Cardiac muscle cell (in vitro differentiated cells and primary cell): Measurements from ENCODE around the gene AP4E1. TPM values are rescaled to one million over a fixed set of nuclear protein-coding genes. Genes with fewer than 3 reads are reported as not detected.

ENCODE experiments used
- DNase-seq, 2 donors: peaks; one replicate each; pipeline versions ENCODE4 v3.0.0 to v3.0.0-alpha.2; 2010 to 2017; ENCODE audit warnings: low read depth in 1 of 2, low spot score in 1 of 2
- H3K27ac ChIP-seq: fragments of 200-600 bp; sonication (generic); 2 replicates; pipeline ENCODE4 v1.5.1; 2016
- H3K27me3 ChIP-seq: fragments of 200-600 bp; sonication (generic); 2 replicates; pipeline ENCODE4 v1.6.0; 2016; ENCODE audit warnings: control low read depth
- H3K36me3 ChIP-seq: fragments of 200-600 bp; sonication (generic); 2 replicates; pipeline ENCODE4 v1.5.1; 2016; ENCODE audit warnings: control low read depth
- H3K4me1 ChIP-seq: fragments of 200-600 bp; sonication (generic); 2 replicates; pipeline ENCODE4 v1.8.1; 2017; ENCODE audit warnings: low read depth, mild to moderate bottlenecking, mixed run types
- H3K4me3 ChIP-seq: fragments of 200-600 bp; sonication (generic); 2 replicates; pipeline ENCODE4 v1.5.1; 2016; ENCODE audit warnings: mild to moderate bottlenecking
- H3K9me3 ChIP-seq: fragments of 200-600 bp; sonication (generic); 2 replicates; pipeline ENCODE4 v1.5.1; 2017; ENCODE audit warnings: low read depth, mild to moderate bottlenecking, control low read depth
- polyA plus RNA-seq: library from polyadenylated mRNA; unstranded; fragments of >200 nt; fragmentation: Nextera tagmentation; extraction: Ambion mirVana; gene quantifications from 2 replicates; pipeline ENCODE4 v1.2.1, GENCODE V29; 2016
- total RNA-seq: library from RNA; depleted of rRNA; stranded (reverse); fragments of >200 nt; gene quantifications from 2 replicates; pipeline ENCODE4 v1.2.3, GENCODE V29; 2016
- TF ChIP-seq, protein P1 (sequence below): IDR thresholded peaks from 2 replicates; pipeline ENCODE4 v1.5.1; 2012; ENCODE audit warnings: low read depth, mild to moderate bottlenecking, low read length

AP4E1 gene
- total and polyA plus RNA-seq, 2 experiments from 2014 or later = 6.1 to 7.3 TPM

DNA sequence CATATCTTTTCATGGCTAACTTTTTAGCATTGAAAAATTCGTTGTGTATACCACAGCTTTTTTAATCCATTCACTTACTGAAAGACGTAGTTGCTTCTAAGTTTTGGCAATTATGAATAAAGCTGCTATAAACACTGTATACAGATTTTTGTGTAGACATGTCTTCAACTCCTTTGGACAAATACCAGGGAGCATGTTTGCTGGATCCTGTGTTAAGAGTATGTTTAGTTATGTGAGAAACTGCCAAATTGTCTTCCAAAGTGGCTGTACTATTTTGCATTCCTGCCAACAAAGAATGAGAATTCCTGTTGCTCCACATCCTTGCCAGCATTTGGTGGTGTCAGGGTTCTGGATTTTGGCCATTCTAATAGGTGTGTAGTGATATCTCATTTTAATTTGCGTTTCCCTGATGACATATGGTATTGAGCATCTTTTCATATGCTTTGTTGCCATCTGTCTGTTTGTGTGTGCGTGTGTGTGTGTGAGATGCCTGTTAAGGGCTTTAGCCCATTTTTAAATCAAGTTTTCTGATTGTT, 98.7 kb downstream of the AP4E1 start:
- Histone ChIP-seq H3K27ac (no peak overlapping the region), H3K36me3 (peaks cover 11% of the 10 kb centered on the region), H3K4me3 (no peak overlapping the region), H3K9me3 (no peaks in the 10 kb centered on the region), H3K4me1 (no peaks in the 10 kb centered on the region), H3K27me3 (no peaks in the 10 kb centered on the region)
- TF ChIP-seq, protein P1, sequence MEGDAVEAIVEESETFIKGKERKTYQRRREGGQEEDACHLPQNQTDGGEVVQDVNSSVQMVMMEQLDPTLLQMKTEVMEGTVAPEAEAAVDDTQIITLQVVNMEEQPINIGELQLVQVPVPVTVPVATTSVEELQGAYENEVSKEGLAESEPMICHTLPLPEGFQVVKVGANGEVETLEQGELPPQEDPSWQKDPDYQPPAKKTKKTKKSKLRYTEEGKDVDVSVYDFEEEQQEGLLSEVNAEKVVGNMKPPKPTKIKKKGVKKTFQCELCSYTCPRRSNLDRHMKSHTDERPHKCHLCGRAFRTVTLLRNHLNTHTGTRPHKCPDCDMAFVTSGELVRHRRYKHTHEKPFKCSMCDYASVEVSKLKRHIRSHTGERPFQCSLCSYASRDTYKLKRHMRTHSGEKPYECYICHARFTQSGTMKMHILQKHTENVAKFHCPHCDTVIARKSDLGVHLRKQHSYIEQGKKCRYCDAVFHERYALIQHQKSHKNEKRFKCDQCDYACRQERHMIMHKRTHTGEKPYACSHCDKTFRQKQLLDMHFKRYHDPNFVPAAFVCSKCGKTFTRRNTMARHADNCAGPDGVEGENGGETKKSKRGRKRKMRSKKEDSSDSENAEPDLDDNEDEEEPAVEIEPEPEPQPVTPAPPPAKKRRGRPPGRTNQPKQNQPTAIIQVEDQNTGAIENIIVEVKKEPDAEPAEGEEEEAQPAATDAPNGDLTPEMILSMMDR = no peak
- DNase-seq = no peak

DNA sequence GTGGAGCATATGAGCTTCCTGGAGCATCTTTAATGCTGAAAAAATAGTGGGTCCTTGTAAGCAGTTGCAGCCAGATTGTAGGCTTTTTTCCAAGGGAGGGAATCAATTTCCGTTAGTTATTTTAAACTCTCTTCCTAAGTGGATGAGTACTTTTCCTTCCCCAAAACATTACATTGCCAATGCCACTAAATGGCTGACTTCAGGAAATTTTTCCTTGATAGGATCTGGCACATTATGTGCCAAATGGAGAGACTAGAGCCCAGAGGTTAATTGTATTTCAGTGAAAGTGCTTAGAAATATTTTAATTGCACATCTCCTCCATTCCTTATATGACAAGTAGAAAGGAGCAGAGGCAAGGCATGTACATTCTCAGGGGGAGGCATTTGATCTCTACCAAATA, 102.7 kb downstream of the AP4E1 start:
- no peaks in the 10 kb centered on the region for H3K4me1 ChIP-seq
- H3K4me3 ChIP-seq = no peak overlapping the region
- no peak overlapping the region for H3K27ac ChIP-seq
- no peaks in the 10 kb centered on the region for H3K9me3 ChIP-seq
- TF ChIP-seq, protein P1 = no peak
- no peaks in the 10 kb centered on the region for H3K27me3 ChIP-seq
- DNase-seq = no peak
- no peaks in the 10 kb centered on the region for H3K36me3 ChIP-seq

DNA sequence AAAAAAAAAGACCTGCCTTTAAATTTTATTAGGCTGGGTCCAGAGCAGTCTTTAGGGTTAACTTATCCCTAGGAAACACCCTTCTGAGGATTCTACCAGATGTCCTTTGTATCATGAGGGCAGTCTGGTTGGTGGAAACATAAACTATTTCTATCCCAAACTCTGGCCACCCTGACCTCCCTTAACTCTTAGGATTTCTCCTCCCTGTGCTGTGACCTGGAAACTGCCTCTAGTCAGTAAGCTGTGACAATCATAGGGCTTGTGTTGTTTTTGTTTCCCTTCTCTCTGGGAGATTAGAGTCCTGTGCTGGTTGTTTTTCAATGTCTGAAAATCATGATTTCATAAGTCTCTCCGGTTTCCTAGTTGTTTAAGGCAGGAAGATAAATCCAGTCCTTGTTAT, 108.1 kb downstream of the AP4E1 start:
- no peak overlapping the region for H3K4me3 ChIP-seq

DNA sequence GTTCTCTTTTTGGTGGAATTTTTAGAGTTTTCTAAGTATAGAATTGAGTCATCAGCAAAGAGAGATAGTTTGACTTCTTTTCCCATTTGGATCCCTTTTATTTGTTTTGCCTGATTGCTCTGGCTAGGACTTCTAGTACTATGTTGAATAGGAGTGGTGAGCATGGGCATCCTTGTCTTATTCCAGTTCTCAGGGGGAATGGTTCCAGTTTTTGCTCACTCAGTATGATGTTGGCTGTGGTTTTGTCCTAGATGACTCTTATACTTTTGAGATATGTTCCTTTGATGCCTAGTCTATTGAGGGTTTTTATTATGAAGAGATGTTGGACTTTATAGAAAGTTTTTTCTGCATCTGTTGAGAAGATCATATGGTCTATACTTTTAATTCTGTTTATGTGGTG, 113.7 kb downstream of the AP4E1 start:
- Histone ChIP-seq H3K27ac (no peak overlapping the region), H3K4me3 (no peak overlapping the region), H3K4me1 (no peaks in the 10 kb centered on the region), H3K27me3 (no peaks in the 10 kb centered on the region), H3K9me3 (no peaks in the 10 kb centered on the region), H3K36me3 (no peaks in the 10 kb centered on the region)
- no peak for DNase-seq
- TF ChIP-seq, protein P1 = no peak

More for the DNA sequence above, 108.1 kb downstream of the AP4E1 start:
- no peak for DNase-seq
- H3K36me3 ChIP-seq = no peaks in the 10 kb centered on the region
- TF ChIP-seq, protein P1 = no peak
- H3K27me3 ChIP-seq = no peaks in the 10 kb centered on the region
- no peak overlapping the region for H3K27ac ChIP-seq
- H3K9me3 ChIP-seq = no peaks in the 10 kb centered on the region
- H3K4me1 ChIP-seq = no peaks in the 10 kb centered on the region

DNA sequence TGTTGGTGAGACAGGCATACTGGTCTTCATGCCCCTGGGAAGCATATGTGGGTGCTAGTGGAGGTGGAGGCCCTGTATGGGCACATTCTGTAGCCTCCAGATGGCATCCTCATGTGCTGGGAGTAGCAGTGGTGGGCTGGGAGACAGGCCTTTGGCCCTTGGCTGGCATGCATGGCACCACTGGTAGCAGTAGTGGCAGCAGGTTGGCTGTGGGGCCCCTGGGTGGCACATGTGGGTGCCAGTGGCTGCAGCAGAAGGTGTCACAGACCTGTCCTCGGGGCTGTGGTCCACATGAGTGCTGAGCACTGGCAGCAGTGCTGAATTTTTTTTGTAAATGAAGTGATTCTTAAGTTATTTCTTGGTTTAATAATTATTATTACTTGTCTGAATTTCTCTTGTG, 115.0 kb downstream of the AP4E1 start:
- TF ChIP-seq, protein P1 = no peak
- Histone ChIP-seq H3K27ac (no peak overlapping the region), H3K4me1 (no peaks in the 10 kb centered on the region), H3K9me3 (no peaks in the 10 kb centered on the region), H3K27me3 (no peaks in the 10 kb centered on the region), H3K4me3 (no peak overlapping the region), H3K36me3 (no peaks in the 10 kb centered on the region)
- no peak for DNase-seq
